ENCODE data around the gene KRI1.

DNA sequence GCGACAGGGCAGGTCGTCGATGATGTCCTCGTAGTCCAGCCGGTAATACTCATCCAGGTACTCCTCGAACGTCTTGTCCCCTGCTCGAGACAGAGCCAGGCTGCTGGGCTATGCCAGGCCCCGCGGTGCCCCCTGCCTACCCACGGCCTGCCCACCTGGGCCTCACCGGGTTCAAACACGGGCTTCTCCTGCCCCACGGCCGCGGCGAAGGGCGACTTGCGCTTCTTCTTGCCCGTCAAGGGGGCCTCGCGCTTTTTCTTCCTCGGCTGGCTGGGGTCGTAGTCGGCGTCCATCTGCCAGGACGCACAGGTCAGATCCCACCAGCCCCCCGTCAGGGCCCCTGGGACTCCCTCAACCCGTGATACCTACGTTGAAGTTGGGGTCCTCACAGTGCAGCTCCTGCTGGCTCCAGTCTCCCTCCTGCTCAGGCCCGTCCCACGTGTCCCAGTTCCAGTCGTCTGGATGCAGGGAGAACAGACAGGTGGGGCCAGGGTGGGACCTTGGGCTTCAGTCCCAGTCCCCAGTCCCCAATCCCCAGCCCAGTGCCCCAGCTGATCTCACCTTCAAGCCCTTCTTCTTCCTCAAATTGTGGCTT is 8.1 kb downstream of the KRI1 start:
- TF ChIP-seq POLR2AphosphoS5 (IDR thresholded peaks at IDR 0.05) (no peak), POLR2A (IDR thresholded peaks at IDR 0.05) (no peak)
- TF ChIP-seq, protein P1, sequence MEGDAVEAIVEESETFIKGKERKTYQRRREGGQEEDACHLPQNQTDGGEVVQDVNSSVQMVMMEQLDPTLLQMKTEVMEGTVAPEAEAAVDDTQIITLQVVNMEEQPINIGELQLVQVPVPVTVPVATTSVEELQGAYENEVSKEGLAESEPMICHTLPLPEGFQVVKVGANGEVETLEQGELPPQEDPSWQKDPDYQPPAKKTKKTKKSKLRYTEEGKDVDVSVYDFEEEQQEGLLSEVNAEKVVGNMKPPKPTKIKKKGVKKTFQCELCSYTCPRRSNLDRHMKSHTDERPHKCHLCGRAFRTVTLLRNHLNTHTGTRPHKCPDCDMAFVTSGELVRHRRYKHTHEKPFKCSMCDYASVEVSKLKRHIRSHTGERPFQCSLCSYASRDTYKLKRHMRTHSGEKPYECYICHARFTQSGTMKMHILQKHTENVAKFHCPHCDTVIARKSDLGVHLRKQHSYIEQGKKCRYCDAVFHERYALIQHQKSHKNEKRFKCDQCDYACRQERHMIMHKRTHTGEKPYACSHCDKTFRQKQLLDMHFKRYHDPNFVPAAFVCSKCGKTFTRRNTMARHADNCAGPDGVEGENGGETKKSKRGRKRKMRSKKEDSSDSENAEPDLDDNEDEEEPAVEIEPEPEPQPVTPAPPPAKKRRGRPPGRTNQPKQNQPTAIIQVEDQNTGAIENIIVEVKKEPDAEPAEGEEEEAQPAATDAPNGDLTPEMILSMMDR (IDR thresholded peaks at IDR 0.05), result no peak
